T47D (cell line): Measurements from ENCODE around the gene ARGLU1.
"Not testable (repeated sequence)": the region's sequence is repeated elsewhere in the genome, so short reads cannot be mapped to it uniquely, and the experiment has no call there.

Source experiments
- DNase-seq, 2 experiments: peaks; one replicate each; pipeline versions ENCODE4 v3.0.0 to v3.0.0-alpha.2; 2011 to 2012; ENCODE audit warnings: low read depth in 1 of 2, low spot score in 1 of 2
- JUND ChIP-seq: IDR thresholded peaks from 2 replicates; pipeline ENCODE4 v1.6.1; 2012; ENCODE audit warnings: low read depth
- in situ Hi-C: cut with HindIII; loops from 2 replicates; pipeline ENCODE4 v1.10.0; 2016; ENCODE audit warnings: low sequenced_read_pairs, low pct_unique_long_range_greater_than_20kb

ARGLU1 gene

GRCh38 chr13:106567474-106568298 is at the start of gene ARGLU1:
ARGLU1 (minus strand) TSS chr13:106568137; CDS start chr13:106567919, 218 bp downstream.
- peak; percentile 73 to 91 for DNase-seq
- in situ Hi-C loops, result no loop called here
- TF ChIP-seq JUND, result no peak

GRCh38 chr13:106617561-106617960 is 49.6 kb upstream of the ARGLU1 start:
- in situ Hi-C loops, result no loop called here
- TF ChIP-seq JUND, result no peak
- no peak for DNase-seq

GRCh38 chr13:106616729-106617128 is 48.8 kb upstream of the ARGLU1 start:
- in situ Hi-C loops, result no loop called here
- no peak for DNase-seq
- TF ChIP-seq JUND, result no peak

GRCh38 chr13:106614874-106615273 is 46.9 kb upstream of the ARGLU1 start:
- DNase-seq, result no peak
- in situ Hi-C loops, result no loop called here

GRCh38 chr13:106612688-106613087 is 44.8 kb upstream of the ARGLU1 start:
- DNase-seq, result no peak
- in situ Hi-C loops, result no loop called here
- no peak for TF ChIP-seq JUND

More at GRCh38 chr13:106614874-106615273, 46.9 kb upstream of the ARGLU1 start:
- no peak for TF ChIP-seq JUND

- in situ Hi-C loops, result no loop called here
- no peak for TF ChIP-seq JUND
- DNase-seq, result no peak
These were observed 42.5 kb upstream of the ARGLU1 start for GRCh38 chr13:106610486-106610885.

GRCh38 chr13:106609116-106609515 is 41.2 kb upstream of the ARGLU1 start:
- no peak for TF ChIP-seq JUND
- in situ Hi-C loops, result no loop called here
- DNase-seq, result no peak

- DNase-seq, result no peak
- TF ChIP-seq JUND, result no peak
- in situ Hi-C loops, result no loop called here
These were observed 35.6 kb upstream of the ARGLU1 start for GRCh38 chr13:106603546-106603945.

GRCh38 chr13:106602178-106602577 is 34.2 kb upstream of the ARGLU1 start:
- in situ Hi-C loops, result no loop called here
- no peak for TF ChIP-seq JUND
- DNase-seq, result no peak

- in situ Hi-C loops, result no loop called here
- no peak for DNase-seq
- TF ChIP-seq JUND, result no peak
These were observed 33.6 kb upstream of the ARGLU1 start for GRCh38 chr13:106601489-106601888.

- DNase-seq, in situ Hi-C loops: not testable (repeated sequence)
These were observed 32.8 kb upstream of the ARGLU1 start for GRCh38 chr13:106600798-106601135.

- in situ Hi-C loops, result no loop called here
- no peak for DNase-seq
- TF ChIP-seq JUND, result no peak
These were observed 32.2 kb upstream of the ARGLU1 start for GRCh38 chr13:106599875-106600797.
